Measurements from ENCODE around the gene NEXN. TPM values are rescaled to one million over a fixed set of nuclear protein-coding genes. Genes with fewer than 3 reads are reported as not detected.

Gene NEXN
- polyA plus RNA-seq, 1 experiment, result 39.9 TPM

- CTCF ChIA-PET, result no interaction called here
- Histone ChIP-seq H3K27me3 (ENCODE audit: control insufficient read depth, insufficient read depth, low read length) (no peaks in the 10 kb centered on the region), H3K27ac (ENCODE audit: low read depth, low read length) (no peak overlapping the region), H3K9me3 (ENCODE audit: control insufficient read depth, insufficient read depth, low read length) (no peaks in the 10 kb centered on the region), H3K4me3 (ENCODE audit: low read depth, low read length) (no peak overlapping the region)
- no peak for DNase-seq (ENCODE audit: low read depth, low spot score)
- POLR2A ChIA-PET, result no interaction called here
- TF ChIP-seq, protein P1, sequence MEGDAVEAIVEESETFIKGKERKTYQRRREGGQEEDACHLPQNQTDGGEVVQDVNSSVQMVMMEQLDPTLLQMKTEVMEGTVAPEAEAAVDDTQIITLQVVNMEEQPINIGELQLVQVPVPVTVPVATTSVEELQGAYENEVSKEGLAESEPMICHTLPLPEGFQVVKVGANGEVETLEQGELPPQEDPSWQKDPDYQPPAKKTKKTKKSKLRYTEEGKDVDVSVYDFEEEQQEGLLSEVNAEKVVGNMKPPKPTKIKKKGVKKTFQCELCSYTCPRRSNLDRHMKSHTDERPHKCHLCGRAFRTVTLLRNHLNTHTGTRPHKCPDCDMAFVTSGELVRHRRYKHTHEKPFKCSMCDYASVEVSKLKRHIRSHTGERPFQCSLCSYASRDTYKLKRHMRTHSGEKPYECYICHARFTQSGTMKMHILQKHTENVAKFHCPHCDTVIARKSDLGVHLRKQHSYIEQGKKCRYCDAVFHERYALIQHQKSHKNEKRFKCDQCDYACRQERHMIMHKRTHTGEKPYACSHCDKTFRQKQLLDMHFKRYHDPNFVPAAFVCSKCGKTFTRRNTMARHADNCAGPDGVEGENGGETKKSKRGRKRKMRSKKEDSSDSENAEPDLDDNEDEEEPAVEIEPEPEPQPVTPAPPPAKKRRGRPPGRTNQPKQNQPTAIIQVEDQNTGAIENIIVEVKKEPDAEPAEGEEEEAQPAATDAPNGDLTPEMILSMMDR (IDR thresholded peaks at IDR 0.05; ENCODE audit: low read depth, low read length), result no peak
These were observed 39.0 kb downstream of the NEXN start for GRCh38 chr1:77927414-77927813.

DNA sequence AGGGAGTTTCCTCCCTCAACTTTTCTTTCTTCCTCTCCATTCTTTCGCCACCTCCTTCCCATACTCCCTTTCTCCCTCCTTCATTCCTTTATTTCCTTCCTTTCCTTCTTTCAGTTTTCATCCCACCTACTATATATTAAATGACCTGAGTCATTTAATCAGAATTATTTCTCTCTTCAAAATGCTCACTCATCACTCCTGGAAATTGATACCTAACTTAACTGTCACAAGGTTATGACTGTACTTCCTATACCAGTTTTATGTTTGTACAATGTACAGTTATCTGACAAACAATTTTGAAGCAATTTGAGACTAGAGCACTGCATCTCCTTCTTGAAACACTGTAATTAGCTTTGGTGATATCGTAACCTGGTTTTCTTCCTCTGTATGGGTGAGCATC is 41.4 kb downstream of the NEXN start:
- Histone ChIP-seq H3K9me3 (ENCODE audit: control insufficient read depth, insufficient read depth, low read length) (no peaks in the 10 kb centered on the region), H3K27ac (ENCODE audit: low read depth, low read length) (no peak overlapping the region), H3K27me3 (ENCODE audit: control insufficient read depth, insufficient read depth, low read length) (no peaks in the 10 kb centered on the region), H3K4me3 (ENCODE audit: low read depth, low read length) (no peak overlapping the region)
- ChIA-PET POLR2A (no interaction called here), CTCF (no interaction called here)
- TF ChIP-seq, protein P1 (IDR thresholded peaks at IDR 0.05; ENCODE audit: low read depth, low read length), result no peak
- no peak for DNase-seq (ENCODE audit: low read depth, low spot score)

DNA sequence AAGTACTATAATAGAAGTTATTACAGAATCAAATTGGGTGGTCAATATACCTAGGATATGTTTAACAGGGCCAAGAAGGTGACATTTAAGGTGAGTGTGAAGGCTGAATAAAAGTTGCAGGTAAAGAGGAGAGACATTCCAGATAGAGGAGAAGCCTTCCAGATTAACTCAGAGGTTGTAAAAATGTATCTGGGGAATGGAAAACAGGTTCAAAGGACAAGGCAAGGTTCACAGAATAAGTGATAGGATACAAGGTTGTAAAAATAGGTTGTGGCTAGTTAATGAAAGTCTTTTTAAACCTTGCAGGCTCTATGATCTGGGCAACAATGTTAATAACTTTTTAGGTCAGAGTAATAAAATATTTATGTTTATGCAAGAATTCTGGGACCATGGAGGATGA is 50.2 kb downstream of the NEXN start:
- POLR2A ChIA-PET, result interaction anchor here (0.7 kb wide), 1 partner anchor 88 kb away, joined by 5 read pairs; no protein-coding TSS in a partner anchor

DNA sequence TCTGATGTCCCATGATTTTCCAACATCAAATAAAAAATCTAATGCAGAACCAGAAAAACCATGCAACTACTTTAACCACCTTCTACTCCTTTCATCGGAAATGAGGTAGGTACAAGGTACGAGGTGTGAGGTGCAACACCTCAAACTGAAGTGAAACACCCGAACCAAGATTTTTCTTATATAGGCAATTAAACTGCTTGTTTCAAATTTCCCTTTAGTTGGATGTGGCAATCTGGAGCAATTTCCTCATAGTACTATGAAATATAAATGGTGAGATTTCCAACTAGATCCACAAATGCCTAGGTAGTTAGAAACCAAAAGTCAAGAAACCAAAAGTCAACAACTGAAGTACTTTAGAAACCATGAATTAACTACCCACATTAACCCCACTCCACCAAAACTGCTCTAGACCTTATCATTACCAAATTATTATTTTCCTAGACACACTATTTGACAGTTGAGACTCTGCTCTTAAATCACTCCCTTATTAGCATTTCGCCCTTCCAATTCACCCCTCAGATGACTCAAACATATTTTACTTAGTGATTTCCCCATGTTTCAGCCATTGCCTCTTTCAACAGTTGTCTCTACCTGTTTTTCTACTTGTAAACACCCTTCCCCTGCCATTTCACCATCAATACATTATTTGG is 52.6 kb downstream of the NEXN start:
- H3K27me3 ChIP-seq (ENCODE audit: control insufficient read depth, insufficient read depth, low read length), result no peaks in the 10 kb centered on the region
- no peak overlapping the region for H3K27ac ChIP-seq (ENCODE audit: low read depth, low read length)
- ChIA-PET CTCF (no interaction called here), POLR2A (no interaction called here)
- H3K4me3 ChIP-seq (ENCODE audit: low read depth, low read length), result no peak overlapping the region
- H3K9me3 ChIP-seq (ENCODE audit: control insufficient read depth, insufficient read depth, low read length), result no peaks in the 10 kb centered on the region
- TF ChIP-seq, protein P1 (IDR thresholded peaks at IDR 0.05; ENCODE audit: low read depth, low read length), result no peak
- no peak for DNase-seq (ENCODE audit: low read depth, low spot score)

More for the DNA sequence above, 50.2 kb downstream of the NEXN start:
- TF ChIP-seq, protein P1 (IDR thresholded peaks at IDR 0.05; ENCODE audit: low read depth, low read length), result no peak
- Histone ChIP-seq H3K27ac (ENCODE audit: low read depth, low read length) (no peak overlapping the region), H3K27me3 (ENCODE audit: control insufficient read depth, insufficient read depth, low read length) (no peaks in the 10 kb centered on the region), H3K4me3 (ENCODE audit: low read depth, low read length) (no peak overlapping the region), H3K9me3 (ENCODE audit: control insufficient read depth, insufficient read depth, low read length) (no peaks in the 10 kb centered on the region)
- DNase-seq (ENCODE audit: low read depth, low spot score), result no peak
- CTCF ChIA-PET, result no interaction called here

DNA sequence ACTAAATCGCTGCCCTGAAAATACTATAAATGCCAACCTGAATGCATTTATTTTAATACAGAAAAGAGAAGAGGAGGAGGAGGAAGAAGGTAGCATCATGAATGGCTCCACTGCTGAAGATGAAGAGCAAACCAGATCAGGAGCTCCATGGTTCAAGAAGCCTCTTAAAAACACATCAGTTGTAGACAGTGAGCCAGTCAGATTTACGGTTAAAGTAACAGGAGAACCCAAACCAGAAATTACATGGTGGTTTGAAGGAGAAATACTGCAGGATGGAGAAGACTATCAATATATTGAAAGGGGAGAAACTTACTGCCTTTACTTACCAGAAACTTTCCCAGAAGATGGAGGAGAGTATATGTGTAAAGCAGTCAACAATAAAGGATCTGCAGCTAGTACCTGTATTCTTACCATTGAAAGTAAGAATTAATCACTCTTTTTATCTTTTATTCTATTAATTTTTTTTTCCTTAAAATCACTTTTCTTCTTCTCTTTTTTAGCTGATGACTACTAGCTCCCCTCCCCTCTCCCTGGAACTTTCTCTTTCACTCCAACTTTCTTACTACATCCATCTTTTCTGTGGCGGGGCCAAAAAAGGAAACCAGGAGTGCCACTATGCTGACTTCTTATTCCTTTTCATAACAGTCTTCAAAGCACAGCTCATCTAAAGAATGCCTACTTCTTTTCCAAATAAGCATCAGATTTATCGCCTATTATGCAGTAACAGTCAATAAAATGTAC is 54.1 kb downstream of the NEXN start:
- POLR2A ChIA-PET, result no interaction called here

More for the DNA sequence above, 54.1 kb downstream of the NEXN start:
- Histone ChIP-seq H3K4me3 (ENCODE audit: low read depth, low read length) (no peak overlapping the region), H3K27me3 (ENCODE audit: control insufficient read depth, insufficient read depth, low read length) (no peaks in the 10 kb centered on the region), H3K27ac (ENCODE audit: low read depth, low read length) (no peak overlapping the region), H3K9me3 (ENCODE audit: control insufficient read depth, insufficient read depth, low read length) (no peaks in the 10 kb centered on the region)
- TF ChIP-seq, protein P1 (IDR thresholded peaks at IDR 0.05; ENCODE audit: low read depth, low read length), result no peak
- no peak for DNase-seq (ENCODE audit: low read depth, low spot score)
- CTCF ChIA-PET, result interaction anchor here (0.6 kb wide), 2 partner anchors 22 to 172 kb away, joined by 3 read pairs; no protein-coding TSS in a partner anchor

Measured in AG04450 (cell line).